Thymus (tissue), 11 donors: ENCODE data around the gene KRT9. TPM values are rescaled to one million over a fixed set of nuclear protein-coding genes. Genes with fewer than 3 reads are reported as not detected.

Experiments
- DNase-seq, 9 donors: peaks; one replicate each; pipeline ENCODE4 v3.0.0-alpha.2; 2013; ENCODE audit warnings: low spot score in 9 of 9, low read depth in 6 of 9, missing footprints in 1 of 9
- H3K27ac ChIP-seq, 2 donors: one replicate each; pipeline ENCODE4 v1.5.1; 2013; ENCODE audit warnings: control low read depth in 1 of 2, low read depth in 1 of 2, low read length in 1 of 2, mild to moderate bottlenecking in 1 of 2, moderate library complexity in 1 of 2
- H3K27me3 ChIP-seq, 2 donors: one replicate each; pipeline ENCODE4 v1.5.1; 2013; ENCODE audit warnings: low read length in 1 of 2; ENCODE audit not compliant: control insufficient read depth in 2 of 2, insufficient read depth in 1 of 2
- H3K36me3 ChIP-seq, 2 donors: one replicate each; pipeline ENCODE4 v1.5.1; 2013; ENCODE audit warnings: low read length in 1 of 2, mild to moderate bottlenecking in 1 of 2, moderate library complexity in 1 of 2; ENCODE audit not compliant: control insufficient read depth in 2 of 2, insufficient read depth in 2 of 2
- H3K4me1 ChIP-seq, 2 donors: one replicate each; pipeline ENCODE4 v1.5.1; 2013; ENCODE audit warnings: low read length in 2 of 2; ENCODE audit not compliant: control insufficient read depth in 2 of 2, insufficient read depth in 2 of 2
- H3K4me3 ChIP-seq, 2 donors: one replicate each; pipeline ENCODE4 v1.5.1; 2013; ENCODE audit warnings: low read length in 2 of 2, control low read depth in 1 of 2, mild to moderate bottlenecking in 1 of 2
- H3K9me3 ChIP-seq, 2 donors: one replicate each; pipeline ENCODE4 v1.5.1; 2013; ENCODE audit warnings: low read length in 1 of 2, mild to moderate bottlenecking in 1 of 2; ENCODE audit not compliant: control insufficient read depth in 2 of 2, insufficient read depth in 1 of 2
- WGBS: extraction: QIAGEN DNeasy Blood & Tissue Kit; methylation state at CpG from one replicate; pipeline ENCODE4 v1.1.7; 2013; 5-methylcytosine and 5-hydroxymethylcytosine counted together
- polyA plus RNA-seq: library from polyadenylated mRNA; stranded (reverse); fragments of 200-250 nt; gene quantifications from one replicate; pipeline ENCODE4 v1.2.3, GENCODE V29; 2013
- total RNA-seq: library from RNA; stranded (reverse); fragments of 120-200 nt; gene quantifications from one replicate; pipeline ENCODE4 v1.2.4, GENCODE V29; 2013
- donor health status: healthy.

The KRT9 gene
- total and polyA plus RNA-seq, 2 donors: 1.7 to 60.7 TPM

GRCh38 chr17:41602524-41602923 is 30.7 kb upstream of the KRT9 start:
- no peak overlapping the region for H3K4me3 ChIP-seq
- H3K9me3 ChIP-seq: no peaks in the 10 kb centered on the region
- no peaks in the 10 kb centered on the region for H3K36me3 ChIP-seq
- WGBS: 91% methylated on average over 2 of the region's 2 CpGs
- H3K27me3 ChIP-seq: no peaks in the 10 kb centered on the region
- DNase-seq: no peak
- H3K27ac ChIP-seq: no peak overlapping the region
- H3K4me1 ChIP-seq: no peaks in the 10 kb centered on the region

DNA sequence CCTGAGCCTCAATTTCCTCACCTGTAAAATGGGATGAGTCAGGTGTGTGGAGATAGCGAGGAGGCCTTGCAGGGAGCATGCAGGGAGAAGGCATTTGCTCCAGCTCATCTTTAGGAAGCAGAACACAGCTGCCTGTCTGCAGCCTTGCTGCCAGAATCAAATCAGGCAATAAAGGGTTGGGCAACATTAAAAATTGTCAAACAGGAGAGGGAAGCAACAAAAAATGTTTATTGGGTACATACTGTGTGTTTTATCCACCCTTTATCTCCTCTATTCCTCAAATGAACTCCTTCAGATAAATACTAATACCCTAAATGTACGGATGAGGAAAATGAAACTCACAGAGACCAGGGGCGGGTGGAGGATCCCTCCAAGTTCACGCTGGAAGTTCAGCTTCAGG is 28.5 kb upstream of the KRT9 start:
- H3K36me3 ChIP-seq: no peaks in the 10 kb centered on the region
- WGBS: 88% methylated on average over 4 of the region's 4 CpGs
- H3K9me3 ChIP-seq: no peaks in the 10 kb centered on the region
- peaks cover 0 to 5% of the 10 kb centered on the region in 2 donors for H3K4me1 ChIP-seq
- H3K4me3 ChIP-seq: no peak overlapping the region
- H3K27ac ChIP-seq: no peak overlapping the region
- no peaks in the 10 kb centered on the region for H3K27me3 ChIP-seq
- DNase-seq: no peak

GRCh38 chr17:41599680-41600079 is 27.8 kb upstream of the KRT9 start:
- no peak for DNase-seq
- Histone ChIP-seq H3K4me1 (peaks cover 0 to 8% of the 10 kb centered on the region in 2 donors), H3K36me3 (no peaks in the 10 kb centered on the region), H3K9me3 (no peaks in the 10 kb centered on the region), H3K27me3 (no peaks in the 10 kb centered on the region), H3K27ac (no peak overlapping the region), H3K4me3 (no peak overlapping the region)
- 91% methylated on average over 1 of the region's 1 CpG for WGBS

GRCh38 chr17:41595585-41595984 is 23.7 kb upstream of the KRT9 start:
- 87% methylated on average over 8 of the region's 8 CpGs for WGBS
- Histone ChIP-seq H3K9me3 (no peaks in the 10 kb centered on the region), H3K36me3 (no peaks in the 10 kb centered on the region), H3K4me3 (no peak overlapping the region), H3K4me1 (peaks cover 0 to 8% of the 10 kb centered on the region in 2 donors), H3K27ac (peak overlapping the region in 1 of 2 donors; percentile 51), H3K27me3 (no peaks in the 10 kb centered on the region)
- no peak for DNase-seq

GRCh38 chr17:41594363-41594915 is 22.6 kb upstream of the KRT9 start:
- peaks cover 0 to 8% of the 10 kb centered on the region in 2 donors for H3K4me1 ChIP-seq
- peak overlapping the region in 1 of 2 donors; percentile 57 for H3K27ac ChIP-seq
- no peaks in the 10 kb centered on the region for H3K9me3 ChIP-seq
- no peaks in the 10 kb centered on the region for H3K27me3 ChIP-seq
- H3K36me3 ChIP-seq: no peaks in the 10 kb centered on the region
- no peak overlapping the region for H3K4me3 ChIP-seq
- no peak for DNase-seq
- WGBS: 65% methylated on average over 3 of the region's 3 CpGs

DNA sequence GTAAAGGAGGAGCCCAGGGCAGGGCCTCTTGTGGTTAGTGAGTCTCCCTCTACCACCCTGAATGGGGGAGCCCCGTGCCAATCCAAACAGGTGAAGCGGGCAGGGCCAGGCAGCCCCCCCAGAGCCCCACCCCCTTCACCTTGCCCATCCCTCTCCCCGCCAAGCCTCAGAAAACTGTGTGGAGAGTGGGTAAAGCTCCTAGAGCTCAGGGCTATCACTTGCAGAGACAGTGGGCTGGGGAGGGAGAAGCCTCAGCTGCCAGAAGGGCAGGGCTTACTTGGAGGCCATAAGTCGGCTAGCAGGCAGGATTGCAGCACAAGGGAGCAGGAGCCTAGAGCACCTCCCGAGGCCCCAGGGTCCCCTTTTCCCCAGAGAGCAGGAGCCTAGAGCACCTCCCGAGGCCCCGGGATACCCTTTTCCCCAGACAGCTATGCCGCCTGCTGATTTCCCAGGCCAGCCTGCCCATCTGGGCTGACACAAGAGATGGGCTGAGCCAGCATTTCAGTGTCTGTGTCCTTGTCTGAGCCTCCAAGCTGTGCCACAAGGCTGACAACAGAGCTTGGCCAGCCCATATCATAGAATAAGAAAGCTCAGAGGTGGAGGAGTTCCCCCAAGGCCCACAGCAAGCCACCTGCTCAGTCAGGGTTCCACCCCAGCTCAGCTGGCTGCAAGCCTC is 21.6 kb upstream of the KRT9 start:
- no peaks in the 10 kb centered on the region for H3K36me3 ChIP-seq
- peak overlapping the region in 1 of 2 donors; percentile 62 for H3K27ac ChIP-seq
- no peak overlapping the region for H3K4me3 ChIP-seq
- H3K4me1 ChIP-seq: peaks cover 0 to 8% of the 10 kb centered on the region in 2 donors
- DNase-seq: peak in 3 of 9 donors; percentile 0 to 10 (median 2)
- no peaks in the 10 kb centered on the region for H3K9me3 ChIP-seq
- WGBS: 82% methylated on average over 8 of the region's 8 CpGs
- H3K27me3 ChIP-seq: no peaks in the 10 kb centered on the region

GRCh38 chr17:41592601-41593305 is 20.9 kb upstream of the KRT9 start:
- Histone ChIP-seq H3K9me3 (no peaks in the 10 kb centered on the region), H3K4me1 (peaks cover 0 to 8% of the 10 kb centered on the region in 2 donors), H3K27me3 (no peaks in the 10 kb centered on the region), H3K4me3 (no peak overlapping the region), H3K27ac (peak overlapping the region in 1 of 2 donors; percentile 62), H3K36me3 (no peaks in the 10 kb centered on the region)
- WGBS: 86% methylated on average over 12 of the region's 12 CpGs
- no peak for DNase-seq

GRCh38 chr17:41589301-41589700 is 17.4 kb upstream of the KRT9 start:
- Histone ChIP-seq H3K27ac (no peak overlapping the region), H3K36me3 (no peaks in the 10 kb centered on the region), H3K4me1 (no peaks in the 10 kb centered on the region), H3K27me3 (no peaks in the 10 kb centered on the region), H3K9me3 (no peaks in the 10 kb centered on the region), H3K4me3 (no peak overlapping the region)
- 74% methylated on average over 3 of the region's 3 CpGs for WGBS
- no peak for DNase-seq

- H3K36me3 ChIP-seq: no peaks in the 10 kb centered on the region
- H3K27me3 ChIP-seq: no peaks in the 10 kb centered on the region
- H3K27ac ChIP-seq: peak overlapping the region in 1 of 2 donors; percentile 71
- H3K4me1 ChIP-seq: no peaks in the 10 kb centered on the region
- H3K9me3 ChIP-seq: no peaks in the 10 kb centered on the region
- WGBS: 89% methylated on average over 8 of the region's 8 CpGs
- no peak for DNase-seq
- H3K4me3 ChIP-seq: no peak overlapping the region
These were observed 16.4 kb upstream of the KRT9 start for GRCh38 chr17:41588126-41588810.
